Suprapubic skin (tissue), 4 donors: ENCODE data around the gene GFPT1. TPM values are rescaled to one million over a fixed set of nuclear protein-coding genes. Genes with fewer than 3 reads are reported as not detected.

Experiments used
- DNase-seq, 2 donors: peaks; one replicate each; pipeline ENCODE4 v3.0.0-alpha.2; 2019; ENCODE audit warnings: low spot score in 2 of 2
- H3K27ac ChIP-seq: fragments of 200-600 bp; sonication (generic); one replicate; pipeline ENCODE4 v1.5.1; 2019
- H3K27me3 ChIP-seq: fragments of 200-600 bp; sonication (generic); one replicate; pipeline ENCODE4 v1.5.1; 2019
- H3K36me3 ChIP-seq: fragments of 200-600 bp; sonication (generic); one replicate; pipeline ENCODE4 v1.5.1; 2019
- H3K4me1 ChIP-seq: fragments of 200-600 bp; sonication (generic); one replicate; pipeline ENCODE4 v1.5.1; 2019
- H3K4me3 ChIP-seq: fragments of 200-600 bp; sonication (generic); one replicate; pipeline ENCODE4 v1.5.1; 2019; ENCODE audit warnings: mild to moderate bottlenecking
- H3K9me3 ChIP-seq: fragments of 200-600 bp; sonication (generic); one replicate; pipeline ENCODE4 v1.5.1; 2019
- EP300 ChIP-seq: sonication (generic); formaldehyde crosslinking; IDR thresholded peaks from one replicate; pipeline ENCODE4 v1.6.1; 2017; ENCODE audit warnings: antibody characterized with exemption
- POLR2A ChIP-seq, 2 donors: fragments of 450-650 bp; IDR thresholded peaks; one replicate each; pipeline ENCODE4 v1.6.1; 2017; ENCODE audit warnings: antibody characterized with exemption in 2 of 2, mild to moderate bottlenecking in 2 of 2, moderate library complexity in 2 of 2
- POLR2AphosphoS5 ChIP-seq, 3 donors: sonication (generic); formaldehyde crosslinking; IDR thresholded peaks; one replicate each; pipeline ENCODE4 v1.6.1; 2017; ENCODE audit warnings: antibody characterized with exemption in 3 of 3
- WGBS: methylation state at CpG from one replicate; pipeline ENCODE4 v1.1.5; 2018; 5-methylcytosine and 5-hydroxymethylcytosine counted together
- total RNA-seq, 4 donors: library from RNA; depleted of rRNA; stranded (reverse); fragments of >200 nt; gene quantifications; one replicate each; pipeline ENCODE4 v1.1.0, GENCODE V29; 2016
- TF ChIP-seq, protein P1 (sequence below), 2 donors: fragments of 200-600 bp in 1 of 2; fragments of 450-650 bp in 1 of 2; sonication (generic) in 1 of 2; IDR thresholded peaks; one replicate each; pipeline ENCODE4 v1.5.1; 2016 to 2019; ENCODE audit warnings: antibody characterized with exemption in 2 of 2, mild to moderate bottlenecking in 1 of 2, moderate library complexity in 1 of 2

The GFPT1 gene
- total RNA-seq, 4 donors from 2014 or later = 10.0 to 17.0 (median 12.7) TPM

DNA sequence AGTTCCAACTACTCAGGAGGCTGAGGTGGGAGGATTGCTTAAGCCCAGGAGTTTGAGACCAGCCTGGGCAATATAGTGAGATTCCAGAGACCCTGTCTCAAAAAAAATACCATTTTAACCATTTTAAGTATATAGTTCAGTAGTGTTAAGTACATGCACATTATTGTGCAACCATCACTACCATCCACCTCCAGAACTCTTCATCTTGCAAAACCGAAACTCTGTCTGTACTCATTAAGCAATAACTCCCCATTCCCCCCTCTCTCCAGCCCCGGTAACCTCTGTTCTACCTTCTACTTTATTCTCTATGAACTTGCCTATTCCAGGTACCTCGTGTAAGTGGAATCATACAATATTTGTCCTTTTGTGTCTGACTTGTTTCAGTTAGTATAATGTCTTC is 86.4 kb downstream of the GFPT1 start:
- Histone ChIP-seq H3K9me3 (no peaks in the 10 kb centered on the region), H3K4me1 (peaks cover 8% of the 10 kb centered on the region), H3K27ac (no peak overlapping the region), H3K4me3 (no peak overlapping the region), H3K36me3 (no peaks in the 10 kb centered on the region), H3K27me3 (no peaks in the 10 kb centered on the region)
- DNase-seq = no peak
- 85% methylated on average over 3 of the region's 3 CpGs for WGBS
- TF ChIP-seq POLR2AphosphoS5 (IDR thresholded peaks at IDR 0.05) (no peak), POLR2A (IDR thresholded peaks at IDR 0.05) (no peak), EP300 (no peak)
- TF ChIP-seq, protein P1, sequence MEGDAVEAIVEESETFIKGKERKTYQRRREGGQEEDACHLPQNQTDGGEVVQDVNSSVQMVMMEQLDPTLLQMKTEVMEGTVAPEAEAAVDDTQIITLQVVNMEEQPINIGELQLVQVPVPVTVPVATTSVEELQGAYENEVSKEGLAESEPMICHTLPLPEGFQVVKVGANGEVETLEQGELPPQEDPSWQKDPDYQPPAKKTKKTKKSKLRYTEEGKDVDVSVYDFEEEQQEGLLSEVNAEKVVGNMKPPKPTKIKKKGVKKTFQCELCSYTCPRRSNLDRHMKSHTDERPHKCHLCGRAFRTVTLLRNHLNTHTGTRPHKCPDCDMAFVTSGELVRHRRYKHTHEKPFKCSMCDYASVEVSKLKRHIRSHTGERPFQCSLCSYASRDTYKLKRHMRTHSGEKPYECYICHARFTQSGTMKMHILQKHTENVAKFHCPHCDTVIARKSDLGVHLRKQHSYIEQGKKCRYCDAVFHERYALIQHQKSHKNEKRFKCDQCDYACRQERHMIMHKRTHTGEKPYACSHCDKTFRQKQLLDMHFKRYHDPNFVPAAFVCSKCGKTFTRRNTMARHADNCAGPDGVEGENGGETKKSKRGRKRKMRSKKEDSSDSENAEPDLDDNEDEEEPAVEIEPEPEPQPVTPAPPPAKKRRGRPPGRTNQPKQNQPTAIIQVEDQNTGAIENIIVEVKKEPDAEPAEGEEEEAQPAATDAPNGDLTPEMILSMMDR (IDR thresholded peaks at IDR 0.05) = no peak

DNA sequence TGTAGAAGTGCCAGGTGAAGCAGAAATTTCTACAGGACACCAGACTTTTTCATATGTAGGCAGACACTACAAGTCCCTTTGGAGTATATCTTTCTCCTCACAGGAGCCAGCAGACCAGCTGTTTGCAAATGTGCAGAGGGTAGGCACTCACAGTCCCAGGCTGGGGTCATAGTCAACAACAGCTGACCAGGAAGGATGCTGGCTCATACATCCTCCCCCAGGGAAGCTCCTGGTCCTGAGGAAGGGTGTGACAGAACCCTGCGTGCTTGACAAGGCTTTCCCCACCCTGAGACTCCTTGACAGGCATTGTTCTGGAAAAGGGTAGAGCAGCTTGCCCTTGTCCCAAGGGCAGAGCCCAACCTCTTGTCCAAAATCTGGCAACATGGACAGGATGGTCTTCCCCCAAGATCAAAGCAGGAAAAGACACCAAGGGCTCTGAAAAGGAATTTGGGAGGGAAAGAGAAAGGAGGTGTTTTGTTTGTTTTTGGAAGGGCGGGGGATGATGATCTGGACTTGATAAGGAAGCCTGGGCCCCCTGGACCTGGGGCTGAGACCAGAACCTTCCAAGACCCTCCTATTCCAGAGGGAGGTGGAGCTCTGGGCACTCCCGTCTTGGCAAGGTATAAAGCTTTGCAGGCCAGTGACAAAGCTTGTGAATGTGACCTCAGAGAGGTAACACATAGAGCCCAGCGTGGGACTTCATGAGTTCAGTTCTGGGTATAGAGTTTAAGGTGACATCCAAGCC is 87.1 kb downstream of the GFPT1 start:
- Histone ChIP-seq H3K9me3 (no peaks in the 10 kb centered on the region), H3K27me3 (no peaks in the 10 kb centered on the region), H3K27ac (no peak overlapping the region), H3K36me3 (no peaks in the 10 kb centered on the region), H3K4me1 (peaks cover 7% of the 10 kb centered on the region), H3K4me3 (no peak overlapping the region)
- no peak for TF ChIP-seq EP300
- no peak for TF ChIP-seq POLR2AphosphoS5 (IDR thresholded peaks at IDR 0.05)
- TF ChIP-seq, protein P1 (IDR thresholded peaks at IDR 0.05) = no peak
- TF ChIP-seq POLR2A (IDR thresholded peaks at IDR 0.05) = no peak
- WGBS = 48% methylated on average over 4 of the region's 4 CpGs
- no peak for DNase-seq

DNA sequence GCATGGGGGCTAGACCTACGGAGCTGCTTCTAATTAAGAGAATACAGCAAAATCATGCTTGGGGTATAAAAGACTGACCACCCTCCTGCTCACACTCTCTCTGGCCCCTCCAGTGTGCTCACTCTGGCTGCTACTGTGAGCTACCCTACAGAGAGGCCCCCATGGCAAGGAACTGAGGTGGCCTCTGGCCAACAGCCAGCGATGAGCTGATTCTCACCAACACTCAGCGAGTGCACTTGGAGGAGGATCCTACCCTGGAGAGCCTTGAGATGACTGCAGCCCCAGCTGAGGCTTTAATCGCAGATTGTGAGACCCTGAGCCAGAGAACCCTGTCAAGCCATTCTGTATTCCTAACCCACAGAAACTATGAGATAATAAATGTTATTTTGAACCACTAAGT is 88.2 kb downstream of the GFPT1 start:
- Histone ChIP-seq H3K36me3 (no peaks in the 10 kb centered on the region), H3K9me3 (no peaks in the 10 kb centered on the region), H3K27me3 (no peaks in the 10 kb centered on the region), H3K4me1 (peaks cover 7% of the 10 kb centered on the region), H3K27ac (no peak overlapping the region), H3K4me3 (no peak overlapping the region)
- no peak for TF ChIP-seq EP300
- TF ChIP-seq POLR2AphosphoS5 (IDR thresholded peaks at IDR 0.05) = no peak
- no peak for TF ChIP-seq POLR2A (IDR thresholded peaks at IDR 0.05)
- TF ChIP-seq, protein P1 (IDR thresholded peaks at IDR 0.05) = no peak
- no peak for DNase-seq
- WGBS = 82% methylated on average over 4 of the region's 4 CpGs

DNA sequence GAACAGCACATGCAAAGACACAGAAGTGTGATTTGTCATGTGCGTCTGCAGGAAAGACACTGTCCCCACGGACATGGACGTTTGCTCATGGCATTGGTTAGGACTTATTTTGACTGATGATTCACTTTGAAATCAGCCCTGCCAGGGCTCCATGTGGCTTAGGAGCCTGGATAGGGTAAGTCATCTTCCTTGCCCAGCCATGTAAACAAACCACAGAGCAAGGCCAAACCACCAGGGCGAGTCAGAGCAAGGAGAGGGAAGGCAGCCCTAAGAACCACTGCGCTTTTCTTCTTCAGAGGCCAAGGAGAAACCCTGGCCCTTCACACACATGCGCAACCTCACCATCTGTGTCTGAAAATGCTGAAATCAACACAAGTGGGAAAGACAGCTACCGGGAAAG is 88.8 kb downstream of the GFPT1 start:
- no peaks in the 10 kb centered on the region for H3K9me3 ChIP-seq
- H3K36me3 ChIP-seq = no peaks in the 10 kb centered on the region
- H3K4me3 ChIP-seq = no peak overlapping the region
- TF ChIP-seq POLR2A (IDR thresholded peaks at IDR 0.05) = no peak
- TF ChIP-seq, protein P1 (IDR thresholded peaks at IDR 0.05) = no peak
- no peak for TF ChIP-seq POLR2AphosphoS5 (IDR thresholded peaks at IDR 0.05)
- no peak for TF ChIP-seq EP300
- WGBS = 38% methylated on average over 7 of the region's 7 CpGs
- peaks cover 7% of the 10 kb centered on the region for H3K4me1 ChIP-seq
- no peaks in the 10 kb centered on the region for H3K27me3 ChIP-seq
- H3K27ac ChIP-seq = no peak overlapping the region
- DNase-seq = no peak

DNA sequence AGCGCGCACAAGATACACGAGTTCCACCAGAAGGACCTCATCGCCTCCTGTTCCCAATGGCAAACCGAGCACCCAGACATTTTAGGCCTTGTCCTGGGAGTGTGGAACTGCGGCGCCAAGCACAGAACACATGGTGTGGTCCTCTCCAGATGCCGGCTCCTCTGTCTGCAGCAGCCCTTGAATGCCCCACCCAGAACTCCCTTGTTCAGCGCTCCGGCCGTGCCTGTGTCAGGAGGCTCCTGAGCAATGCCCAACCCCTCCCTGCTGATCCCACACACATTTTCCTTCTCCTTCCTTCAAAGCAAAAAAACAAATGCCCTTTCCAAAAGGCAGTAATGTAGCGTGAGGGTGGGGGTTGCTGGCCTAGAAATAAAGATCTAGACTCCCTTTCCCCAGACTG is 89.8 kb downstream of the GFPT1 start:
- 71% methylated on average over 12 of the region's 12 CpGs for WGBS
- Histone ChIP-seq H3K9me3 (no peaks in the 10 kb centered on the region), H3K27ac (no peak overlapping the region), H3K27me3 (no peaks in the 10 kb centered on the region), H3K36me3 (no peaks in the 10 kb centered on the region), H3K4me1 (peaks cover 7% of the 10 kb centered on the region), H3K4me3 (no peak overlapping the region)
- no peak for DNase-seq
- TF ChIP-seq POLR2AphosphoS5 (IDR thresholded peaks at IDR 0.05) (no peak), POLR2A (IDR thresholded peaks at IDR 0.05) (no peak), EP300 (no peak)
- TF ChIP-seq, protein P1 (IDR thresholded peaks at IDR 0.05) = no peak
